ENCODE measurements around the gene MBP.

Gene MBP

GRCh38 chr18:77081390-77081778 lies 51.2 kb downstream of the MBP start:
- no peaks in the 10 kb centered on the region for H3K9me3 Mint-ChIP-seq
- no peak overlapping the region for H3K4me3 Mint-ChIP-seq
- H3K4me1 Mint-ChIP-seq, result peaks cover 20% of the 10 kb centered on the region
- H3K27me3 Mint-ChIP-seq (ENCODE audit: low read depth, poor library complexity), result peaks cover 30% of the 10 kb centered on the region
- H3K27ac Mint-ChIP-seq, result no peak overlapping the region
- no peak for TF ChIP-seq CTCF (IDR thresholded peaks at IDR 0.05)
- DNase-seq, result no peak
- H3K36me3 Mint-ChIP-seq (ENCODE audit: low read depth), result no peaks in the 10 kb centered on the region

- no peak for DNase-seq
- peaks cover 17% of the 10 kb centered on the region for H3K4me1 Mint-ChIP-seq
- peaks cover 23% of the 10 kb centered on the region for H3K27me3 Mint-ChIP-seq (ENCODE audit: low read depth, poor library complexity)
- H3K27ac Mint-ChIP-seq, result no peak overlapping the region
- no peak for TF ChIP-seq CTCF (IDR thresholded peaks at IDR 0.05)
- no peak overlapping the region for H3K4me3 Mint-ChIP-seq
- no peaks in the 10 kb centered on the region for H3K36me3 Mint-ChIP-seq (ENCODE audit: low read depth)
- no peaks in the 10 kb centered on the region for H3K9me3 Mint-ChIP-seq
Measured at GRCh38 chr18:77079954-77080682, 52.5 kb downstream of the MBP start.

- Mint-ChIP-seq H3K9me3 (no peaks in the 10 kb centered on the region), H3K27ac (no peak overlapping the region), H3K4me3 (no peak overlapping the region), H3K36me3 (ENCODE audit: low read depth) (no peaks in the 10 kb centered on the region), H3K27me3 (ENCODE audit: low read depth, poor library complexity) (peaks cover 21% of the 10 kb centered on the region), H3K4me1 (peaks cover 15% of the 10 kb centered on the region)
- no peak for DNase-seq
- TF ChIP-seq CTCF (IDR thresholded peaks at IDR 0.05), result no peak
Measured at GRCh38 chr18:77079088-77079487, 53.5 kb downstream of the MBP start.

- H3K9me3 Mint-ChIP-seq, result no peaks in the 10 kb centered on the region
Measured at GRCh38 chr18:77078690-77079070, 53.9 kb downstream of the MBP start.

GRCh38 chr18:77077941-77078689 lies 54.5 kb downstream of the MBP start:
- H3K27ac Mint-ChIP-seq, result peak overlapping the region; percentile 36
- no peak for TF ChIP-seq CTCF (IDR thresholded peaks at IDR 0.05)
- no peak overlapping the region for H3K4me3 Mint-ChIP-seq
- no peak for DNase-seq
- H3K27me3 Mint-ChIP-seq (ENCODE audit: low read depth, poor library complexity), result peaks cover 15% of the 10 kb centered on the region
- peaks cover 15% of the 10 kb centered on the region for H3K4me1 Mint-ChIP-seq
- H3K9me3 Mint-ChIP-seq, result no peaks in the 10 kb centered on the region
- no peaks in the 10 kb centered on the region for H3K36me3 Mint-ChIP-seq (ENCODE audit: low read depth)

More at GRCh38 chr18:77078690-77079070, 53.9 kb downstream of the MBP start:
- Mint-ChIP-seq H3K27me3 (ENCODE audit: low read depth, poor library complexity) (peaks cover 20% of the 10 kb centered on the region), H3K4me1 (peaks cover 15% of the 10 kb centered on the region), H3K36me3 (ENCODE audit: low read depth) (no peaks in the 10 kb centered on the region), H3K27ac (peak overlapping the region; percentile 36), H3K4me3 (no peak overlapping the region)
- no peak for TF ChIP-seq CTCF (IDR thresholded peaks at IDR 0.05)
- DNase-seq, result no peak
